GM12892 (cell line): ENCODE data around the gene OCA2.
"Not testable (repeated sequence)": the region's sequence is repeated elsewhere in the genome, so short reads cannot be mapped to it uniquely, and the experiment has no call there.

Experiments used
- DNase-seq: peaks from one replicate; pipeline ENCODE4 v3.0.0; 2011; ENCODE audit not compliant: insufficient read length
- FAIRE-seq: peaks from 2 replicates; lab custom pipeline; 2011; peaks lifted over from hg19 to GRCh38; lab: Jason Lieb, UNC
- POLR2A ChIP-seq: IDR thresholded peaks from 2 replicates; pipeline ENCODE4 v1.6.1; 2011; ENCODE audit warnings: low read depth, low read length, control low read depth
- POLR2AphosphoS5 ChIP-seq: IDR thresholded peaks from 2 replicates; pipeline ENCODE4 v1.6.1; 2011; ENCODE audit warnings: low read depth, low read length, control low read depth
- TAF1 ChIP-seq: IDR thresholded peaks from 2 replicates; pipeline ENCODE4 v1.6.1; 2011; ENCODE audit warnings: low read depth, mild to moderate bottlenecking, control low read depth, low read length, borderline replicate concordance

OCA2 gene

DNA sequence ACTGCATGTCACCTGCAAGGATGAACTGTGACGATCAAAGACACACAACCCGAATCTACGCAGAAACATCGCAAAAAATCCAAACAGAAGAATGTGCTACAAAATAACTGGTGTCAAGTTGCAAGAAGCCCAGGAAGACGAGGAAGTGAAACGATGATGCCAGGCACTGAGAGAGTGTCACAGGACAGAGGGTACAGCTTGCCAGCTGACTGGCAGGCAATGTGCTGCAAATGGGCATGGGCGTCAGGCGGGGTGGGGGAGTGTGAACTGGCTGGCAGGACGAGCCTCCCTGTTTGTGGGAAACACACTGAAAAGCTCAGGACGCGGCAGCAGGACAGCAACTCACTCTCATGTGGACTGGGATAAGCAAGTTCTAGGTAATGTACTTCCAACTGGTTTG lies 28.9 kb upstream of the OCA2 start:
- no peak for FAIRE-seq
- TF ChIP-seq POLR2A, result no peak
- TF ChIP-seq TAF1, result no peak
- TF ChIP-seq POLR2AphosphoS5, result no peak
- no peak for DNase-seq

DNA sequence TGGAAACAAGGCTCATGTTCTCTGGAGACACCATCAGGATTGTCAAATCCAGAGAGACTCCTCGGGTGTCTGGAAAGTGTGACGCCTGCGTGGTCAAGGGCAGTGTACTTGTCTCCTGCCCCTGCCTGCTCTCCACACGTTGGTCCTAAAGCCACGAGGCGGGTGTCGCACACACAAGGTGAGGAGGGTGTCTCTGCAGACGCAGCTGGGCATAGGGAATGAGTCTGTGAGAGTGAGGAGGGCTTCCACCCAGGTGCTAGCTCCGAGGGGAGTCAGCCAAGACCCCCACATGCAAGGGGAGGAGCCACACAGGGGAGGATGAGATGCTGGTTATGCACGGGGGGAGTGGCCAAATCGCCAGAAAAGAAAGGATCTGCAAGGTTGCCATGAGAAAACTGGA lies 27.9 kb upstream of the OCA2 start:
- FAIRE-seq, result no peak
- no peak for DNase-seq
- TF ChIP-seq POLR2A (no peak), POLR2AphosphoS5 (no peak), TAF1 (no peak)

DNA sequence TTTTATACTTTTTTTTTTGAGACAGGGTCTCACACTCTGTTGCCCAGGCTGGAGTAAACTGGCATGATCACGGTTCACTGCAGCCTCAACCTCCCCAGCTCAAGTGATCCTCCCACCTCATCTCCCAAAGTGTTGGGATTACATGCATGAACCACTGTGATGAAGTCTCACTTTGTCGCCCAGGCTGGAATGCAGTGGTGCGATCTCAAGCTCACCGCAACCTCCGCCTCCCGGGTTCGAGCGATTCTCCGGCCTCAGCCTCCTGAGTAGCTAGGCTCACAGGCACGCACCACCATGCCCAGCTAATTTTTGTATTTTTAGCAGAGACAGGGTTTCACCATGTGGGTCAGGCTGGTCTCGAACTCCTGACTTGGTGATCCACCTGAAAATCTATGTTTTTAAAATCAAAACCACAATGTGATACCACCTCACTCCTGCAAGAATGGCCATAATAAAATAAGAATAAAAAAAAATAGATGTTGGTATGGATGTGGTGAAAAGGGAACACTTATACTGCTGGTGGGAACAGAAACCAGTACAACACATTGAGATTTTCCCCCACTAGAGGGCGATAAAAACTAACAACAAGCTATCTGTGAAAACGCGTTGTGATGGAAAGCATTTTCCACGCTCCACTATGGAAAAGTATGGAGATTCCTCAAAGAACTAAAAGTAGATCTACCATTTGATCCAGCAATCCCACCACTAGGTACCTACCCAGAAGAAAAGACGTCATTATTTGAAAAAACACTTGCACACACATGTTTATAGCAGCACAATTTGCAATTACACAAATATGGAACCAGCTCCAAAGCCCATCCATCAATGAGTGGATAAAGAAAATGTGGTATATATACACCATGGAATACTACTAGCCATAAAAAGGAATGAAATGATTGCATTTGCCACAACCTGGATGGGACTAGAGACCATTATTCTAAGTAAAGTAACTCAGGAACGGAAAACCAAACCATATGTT lies 26.8 kb upstream of the OCA2 start:
- no peak for FAIRE-seq
- TF ChIP-seq POLR2A (no peak), TAF1 (no peak), POLR2AphosphoS5 (no peak)
- no peak for DNase-seq

DNA sequence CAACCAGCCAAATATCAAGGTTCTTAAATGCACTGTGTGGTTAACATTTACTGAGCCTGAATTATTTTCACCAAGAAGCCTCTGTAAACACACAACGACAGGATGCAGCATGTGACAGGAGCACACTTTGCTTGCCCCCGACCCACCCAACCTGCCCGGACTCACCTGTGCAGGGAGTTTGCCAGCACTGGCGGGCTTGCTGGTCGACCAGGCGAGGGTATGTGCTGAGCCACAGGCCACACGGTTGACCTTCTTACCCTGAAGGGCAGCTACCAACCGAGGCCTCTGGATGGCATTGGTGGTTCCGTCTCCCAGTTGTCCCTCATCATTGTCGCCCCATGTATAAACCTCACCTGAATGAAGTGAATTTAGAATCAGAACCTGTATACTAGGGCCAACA lies 25.7 kb upstream of the OCA2 start:
- FAIRE-seq (no peak), DNase-seq (no peak)
- no peak for TF ChIP-seq POLR2A
- TF ChIP-seq POLR2AphosphoS5, result no peak
- TF ChIP-seq TAF1, result no peak

DNA sequence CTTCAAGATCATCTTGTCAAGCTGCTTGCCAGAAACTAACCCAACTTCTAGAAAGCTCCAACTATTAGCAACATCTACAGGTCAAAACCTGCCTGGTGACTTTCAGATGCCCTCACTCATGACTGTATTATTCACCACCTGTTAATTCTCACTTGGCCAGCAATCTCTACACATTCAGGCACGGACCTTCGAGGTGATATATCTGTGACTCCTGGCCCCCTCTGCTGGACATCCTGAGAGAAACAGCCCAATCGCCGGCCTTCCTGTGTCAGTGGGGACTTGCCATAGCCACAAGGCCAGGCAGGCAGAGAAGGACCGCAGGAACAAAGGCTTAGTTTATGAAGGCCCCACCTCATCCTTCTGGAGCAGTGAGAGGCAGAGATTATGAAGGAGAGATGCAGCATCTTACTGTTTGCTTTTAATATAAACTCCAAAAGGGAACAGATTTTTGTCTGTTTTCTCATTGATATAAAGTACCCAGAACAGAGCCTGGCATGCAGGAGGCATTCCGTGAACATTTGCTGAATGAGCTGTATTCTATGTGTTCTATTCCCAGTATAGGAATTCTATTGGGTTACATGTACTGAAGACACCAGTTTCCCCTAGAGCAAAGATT lies 24.4 kb upstream of the OCA2 start:
- no peak for DNase-seq
- FAIRE-seq, result peak; percentile 14
- no peak for TF ChIP-seq TAF1
- TF ChIP-seq POLR2A, result no peak
- no peak for TF ChIP-seq POLR2AphosphoS5

DNA sequence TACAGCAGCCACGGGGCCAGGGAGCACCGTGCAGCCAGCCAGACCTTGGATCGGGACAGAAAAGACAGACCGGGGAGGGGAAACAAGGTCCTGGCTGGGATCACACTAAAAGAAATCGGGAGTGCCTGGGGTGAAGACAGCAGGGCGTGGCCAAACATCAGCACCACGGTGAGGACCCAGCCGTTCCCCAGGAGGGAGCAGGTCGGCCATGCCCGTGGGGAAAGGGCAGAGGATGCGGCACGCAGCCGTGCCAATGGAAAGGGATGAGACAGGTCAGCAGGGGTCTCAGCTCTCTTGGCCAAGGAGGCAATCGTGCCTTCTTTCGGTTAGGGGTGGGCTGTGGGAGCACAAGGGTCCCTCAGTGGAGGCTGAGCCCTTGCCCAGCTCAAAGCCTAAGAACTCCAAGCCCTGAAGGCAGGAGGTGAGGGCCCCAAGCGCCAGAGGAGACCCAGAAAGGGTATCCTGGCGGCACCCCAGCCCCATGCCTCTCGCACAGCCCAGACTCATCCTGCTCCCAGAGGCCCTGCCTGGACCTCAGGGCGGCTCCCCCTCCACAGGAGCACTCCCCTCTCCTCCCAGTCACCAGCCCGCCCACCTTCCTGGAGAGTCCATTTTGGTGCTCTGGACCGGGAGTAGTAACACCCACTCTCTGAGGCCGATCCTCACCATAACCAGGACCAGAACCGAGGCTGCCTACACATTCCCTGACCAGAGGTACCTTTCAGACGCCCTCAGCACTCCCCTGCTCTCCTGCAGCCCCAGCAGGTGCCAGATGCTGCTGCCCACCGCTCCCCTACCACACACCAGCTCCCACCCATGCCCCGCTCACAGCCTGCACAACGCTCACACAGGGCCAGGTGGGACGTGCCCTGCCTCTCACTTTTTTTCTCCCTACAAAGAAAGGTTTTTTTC lies 23.2 kb upstream of the OCA2 start:
- FAIRE-seq (no peak), DNase-seq (no peak)
- no peak for TF ChIP-seq POLR2A
- TF ChIP-seq POLR2AphosphoS5, result no peak
- no peak for TF ChIP-seq TAF1

DNA sequence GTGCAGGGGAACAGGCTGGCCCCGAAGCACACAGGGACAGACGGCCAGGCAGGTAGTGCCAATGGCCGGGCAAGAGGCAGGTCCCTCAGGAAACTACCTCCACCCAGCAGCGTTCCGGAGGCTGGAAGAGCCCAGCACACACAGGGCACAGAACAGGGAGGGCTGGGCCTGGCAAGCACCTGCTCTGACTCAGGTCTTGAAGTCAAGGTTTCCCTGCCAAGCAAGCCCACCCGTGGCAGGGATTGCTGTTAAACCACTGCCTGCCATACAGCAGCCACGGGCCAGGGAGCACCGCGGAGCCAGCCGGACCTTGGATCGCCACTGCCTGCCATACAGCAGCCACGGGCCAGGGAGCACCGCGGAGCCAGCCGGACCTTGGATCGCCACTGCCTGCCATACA lies 22.5 kb upstream of the OCA2 start:
- not testable (repeated sequence) for FAIRE-seq, DNase-seq

DNA sequence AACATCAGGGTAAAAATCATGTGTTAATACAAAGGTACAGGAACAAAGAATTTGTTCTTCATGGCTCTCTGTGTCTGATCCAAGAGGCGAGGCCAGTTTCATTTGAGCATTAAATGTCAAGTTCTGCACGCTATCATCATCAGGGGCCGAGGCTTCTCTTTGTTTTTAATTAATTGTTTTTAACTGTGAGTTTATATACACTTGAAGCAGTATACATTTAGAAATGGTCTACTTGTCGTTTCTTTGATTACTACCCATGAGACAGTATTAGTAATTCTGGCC lies 21.2 kb upstream of the OCA2 start:
- DNase-seq (no peak), FAIRE-seq (no peak)
- TF ChIP-seq POLR2AphosphoS5 (no peak), TAF1 (no peak), POLR2A (no peak)

DNA sequence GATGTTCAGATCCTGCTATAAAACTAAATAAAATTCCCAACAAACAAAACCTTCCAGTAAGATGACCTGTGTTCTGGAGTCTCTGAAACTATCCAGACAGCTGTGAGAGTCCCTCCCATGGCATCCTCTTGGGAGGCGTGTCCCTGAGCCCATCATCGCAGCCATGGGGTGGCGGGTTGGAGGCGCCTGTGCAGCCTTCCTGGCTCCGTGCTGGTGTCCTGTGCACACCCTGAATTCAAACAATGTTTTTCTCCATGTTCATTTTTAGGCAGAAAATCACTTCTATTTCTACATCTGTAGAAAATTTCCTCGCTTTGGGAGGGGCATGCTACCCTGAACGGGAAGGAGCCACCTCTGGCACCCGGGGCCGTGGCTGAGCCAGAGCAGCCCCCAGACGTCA lies 19.4 kb upstream of the OCA2 start:
- TF ChIP-seq POLR2A (no peak), TAF1 (no peak), POLR2AphosphoS5 (no peak)
- DNase-seq, result no peak
- no peak for FAIRE-seq

DNA sequence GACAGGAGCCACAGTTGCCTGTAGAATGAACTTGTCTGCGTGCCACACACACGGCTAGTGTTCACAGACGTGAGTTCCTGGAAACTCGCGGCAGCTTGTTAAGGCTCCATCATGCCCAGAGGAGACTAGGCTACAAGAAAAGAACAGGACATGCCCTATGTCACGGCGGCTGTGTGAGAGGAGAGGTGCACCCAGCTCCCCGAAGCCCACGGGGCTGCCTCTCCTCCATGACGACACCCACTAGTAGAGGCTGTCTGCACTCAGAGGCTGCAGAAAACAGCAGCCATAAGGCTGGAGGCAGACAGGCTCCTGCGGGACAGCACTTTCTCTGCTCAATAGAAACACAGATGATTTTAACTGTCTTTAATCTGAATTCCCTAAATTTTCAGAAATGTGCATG lies 19.0 kb upstream of the OCA2 start:
- no peak for TF ChIP-seq POLR2AphosphoS5
- TF ChIP-seq POLR2A, result no peak
- TF ChIP-seq TAF1, result no peak
- FAIRE-seq (no peak), DNase-seq (no peak)

DNA sequence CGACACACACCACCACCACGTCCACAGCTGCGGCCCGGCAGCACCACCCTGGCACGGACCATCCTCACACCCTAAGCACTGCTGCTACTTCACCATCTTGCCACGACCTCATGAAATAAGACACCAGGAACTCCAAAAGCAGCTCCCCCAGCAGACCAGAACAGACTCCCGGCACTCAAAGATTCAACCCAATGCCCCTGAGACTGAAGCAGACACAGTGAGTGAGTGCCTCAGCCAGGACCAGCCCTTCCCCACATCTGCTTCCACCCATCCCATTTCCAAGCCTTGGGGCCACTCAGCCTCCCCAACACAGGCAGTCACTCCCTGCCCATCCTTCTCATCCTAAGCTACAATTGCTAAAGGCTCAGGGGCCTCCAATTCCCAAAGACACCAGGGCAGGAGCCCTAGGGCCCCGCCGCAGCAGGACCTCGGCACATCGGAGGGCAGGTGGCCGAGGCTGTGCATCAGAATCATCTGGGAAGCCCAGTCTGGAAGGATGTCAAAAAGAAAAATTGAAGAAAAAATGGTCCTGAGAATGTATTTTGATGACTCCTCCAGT lies 18.4 kb upstream of the OCA2 start:
- FAIRE-seq (no peak), DNase-seq (no peak)
- TF ChIP-seq POLR2A (no peak), POLR2AphosphoS5 (no peak), TAF1 (no peak)
